ENCODE results near the gene ARHGAP10.

DNA sequence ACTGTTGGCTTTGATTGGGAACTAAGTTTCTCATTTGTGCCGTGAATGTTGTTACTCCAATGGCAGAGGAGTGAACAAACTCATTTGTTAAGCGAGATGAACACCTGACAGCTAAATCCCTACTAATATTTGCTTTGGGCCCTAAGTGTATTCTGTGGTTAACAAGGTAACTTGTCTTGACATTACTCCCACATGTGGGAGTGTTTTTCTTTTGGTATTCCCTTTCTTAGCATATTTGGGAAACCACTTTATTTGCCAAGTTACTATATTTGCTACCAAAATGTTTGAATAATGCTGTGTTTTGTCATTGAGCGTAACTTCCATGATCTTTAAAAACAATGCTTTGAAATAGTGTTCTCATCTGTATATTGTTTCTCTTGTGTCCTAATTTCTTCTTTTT is 82.5 kb downstream of the ARHGAP10 start:
- TF ChIP-seq, protein P1, sequence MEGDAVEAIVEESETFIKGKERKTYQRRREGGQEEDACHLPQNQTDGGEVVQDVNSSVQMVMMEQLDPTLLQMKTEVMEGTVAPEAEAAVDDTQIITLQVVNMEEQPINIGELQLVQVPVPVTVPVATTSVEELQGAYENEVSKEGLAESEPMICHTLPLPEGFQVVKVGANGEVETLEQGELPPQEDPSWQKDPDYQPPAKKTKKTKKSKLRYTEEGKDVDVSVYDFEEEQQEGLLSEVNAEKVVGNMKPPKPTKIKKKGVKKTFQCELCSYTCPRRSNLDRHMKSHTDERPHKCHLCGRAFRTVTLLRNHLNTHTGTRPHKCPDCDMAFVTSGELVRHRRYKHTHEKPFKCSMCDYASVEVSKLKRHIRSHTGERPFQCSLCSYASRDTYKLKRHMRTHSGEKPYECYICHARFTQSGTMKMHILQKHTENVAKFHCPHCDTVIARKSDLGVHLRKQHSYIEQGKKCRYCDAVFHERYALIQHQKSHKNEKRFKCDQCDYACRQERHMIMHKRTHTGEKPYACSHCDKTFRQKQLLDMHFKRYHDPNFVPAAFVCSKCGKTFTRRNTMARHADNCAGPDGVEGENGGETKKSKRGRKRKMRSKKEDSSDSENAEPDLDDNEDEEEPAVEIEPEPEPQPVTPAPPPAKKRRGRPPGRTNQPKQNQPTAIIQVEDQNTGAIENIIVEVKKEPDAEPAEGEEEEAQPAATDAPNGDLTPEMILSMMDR (IDR thresholded peaks at IDR 0.05), result no peak
- TF ChIP-seq EZH2 (IDR thresholded peaks at IDR 0.05) (no peak), EZH2phosphoT487 (IDR thresholded peaks at IDR 0.05) (no peak)

All from neural progenitor cell (in vitro differentiated cells).